Hematopoietic multipotent progenitor cell treated with erythropoietin and hydrocortisone succinate and interleukin-3 and kit ligand, for 15 days (in vitro differentiated cells): ENCODE data around the gene TMEM141.

Experiments used
- DNase-seq: peaks from one replicate; pipeline ENCODE4 v3.0.0-alpha.2; 2015; ENCODE audit warnings: low spot score

TMEM141 gene

GRCh38 chr9:136814725-136815421, 23.7 kb downstream of the TMEM141 start:
- no peak for DNase-seq

- DNase-seq, result no peak
Observed at GRCh38 chr9:136815422-136815782, 24.3 kb downstream of the TMEM141 start.

GRCh38 chr9:136820971-136821825, 30.1 kb downstream of the TMEM141 start:
- no peak for DNase-seq

- DNase-seq, result no peak
Observed at GRCh38 chr9:136821826-136822544, 30.8 kb downstream of the TMEM141 start.

GRCh38 chr9:136823136-136824046, 32.2 kb downstream of the TMEM141 start:
- no peak for DNase-seq

GRCh38 chr9:136824496-136825225, 33.5 kb downstream of the TMEM141 start:
- DNase-seq, result no peak

GRCh38 chr9:136825295-136826187, 34.4 kb downstream of the TMEM141 start:
- no peak for DNase-seq

GRCh38 chr9:136826188-136826541, 35.0 kb downstream of the TMEM141 start:
- no peak for DNase-seq

GRCh38 chr9:136826703-136827582, 35.8 kb downstream of the TMEM141 start:
- DNase-seq, result no peak

- DNase-seq, result no peak
Observed at GRCh38 chr9:136827794-136828473, 36.8 kb downstream of the TMEM141 start.

GRCh38 chr9:136828474-136829140, 37.5 kb downstream of the TMEM141 start:
- no peak for DNase-seq

- no peak for DNase-seq
Observed at GRCh38 chr9:136829412-136829811, 38.3 kb downstream of the TMEM141 start.

GRCh38 chr9:136829981-136830885, 39.1 kb downstream of the TMEM141 start:
- DNase-seq, result no peak

GRCh38 chr9:136831002-136831719, 40.0 kb downstream of the TMEM141 start:
- DNase-seq, result no peak

GRCh38 chr9:136831720-136832104, 40.6 kb downstream of the TMEM141 start:
- no peak for DNase-seq

- DNase-seq, result no peak
Observed at GRCh38 chr9:136832581-136832980, 41.4 kb downstream of the TMEM141 start.
